Right atrium auricular region (tissue), 2 donors: ENCODE data around the gene TTC28. TPM values are rescaled to one million over a fixed set of nuclear protein-coding genes. Genes with fewer than 3 reads are reported as not detected.

Experiments
- DNase-seq: peaks from one replicate; pipeline ENCODE4 v3.0.0-alpha.2; 2019; ENCODE audit warnings: low spot score
- H3K27ac ChIP-seq, 2 donors: fragments of 200-600 bp; sonication (generic); 1 replicate in 1 of 2; 2 replicates in 1 of 2; pipeline ENCODE4 v1.5.1; 2016 to 2019
- H3K27me3 ChIP-seq, 2 donors: fragments of 200-600 bp; sonication (generic); one replicate each; pipeline versions ENCODE4 v1.5.1 to v1.6.0; 2017 to 2019
- H3K36me3 ChIP-seq: fragments of 200-600 bp; sonication (generic); one replicate; pipeline ENCODE4 v1.5.1; 2016
- H3K4me1 ChIP-seq, 2 donors: fragments of 200-600 bp; sonication (generic); one replicate each; pipeline versions ENCODE4 v1.5.1 to v1.6.0; 2017 to 2019
- H3K4me3 ChIP-seq, 2 donors: fragments of 200-600 bp; sonication (generic); 1 replicate in 1 of 2; 2 replicates in 1 of 2; pipeline ENCODE4 v1.5.1; 2017 to 2019; ENCODE audit warnings: mild to moderate bottlenecking in 1 of 2, moderate library complexity in 1 of 2
- H3K9me3 ChIP-seq, 2 donors: fragments of 200-600 bp; sonication (generic); one replicate each; pipeline ENCODE4 v1.5.1; 2019
- total RNA-seq, 2 donors: library from RNA; depleted of rRNA; stranded (reverse); fragments of >200 nt; gene quantifications; one replicate each; pipeline ENCODE4 v1.1.0, GENCODE V29; 2016
- TF ChIP-seq, protein P1 (sequence below), 2 donors: fragments of 200-600 bp; sonication (generic); IDR thresholded peaks; one replicate each; pipeline ENCODE4 v1.5.1; 2019; ENCODE audit warnings: antibody characterized with exemption in 2 of 2

Gene TTC28
- total RNA-seq, 2 donors from 2014 or later = 22.1 to 22.3 TPM

DNA sequence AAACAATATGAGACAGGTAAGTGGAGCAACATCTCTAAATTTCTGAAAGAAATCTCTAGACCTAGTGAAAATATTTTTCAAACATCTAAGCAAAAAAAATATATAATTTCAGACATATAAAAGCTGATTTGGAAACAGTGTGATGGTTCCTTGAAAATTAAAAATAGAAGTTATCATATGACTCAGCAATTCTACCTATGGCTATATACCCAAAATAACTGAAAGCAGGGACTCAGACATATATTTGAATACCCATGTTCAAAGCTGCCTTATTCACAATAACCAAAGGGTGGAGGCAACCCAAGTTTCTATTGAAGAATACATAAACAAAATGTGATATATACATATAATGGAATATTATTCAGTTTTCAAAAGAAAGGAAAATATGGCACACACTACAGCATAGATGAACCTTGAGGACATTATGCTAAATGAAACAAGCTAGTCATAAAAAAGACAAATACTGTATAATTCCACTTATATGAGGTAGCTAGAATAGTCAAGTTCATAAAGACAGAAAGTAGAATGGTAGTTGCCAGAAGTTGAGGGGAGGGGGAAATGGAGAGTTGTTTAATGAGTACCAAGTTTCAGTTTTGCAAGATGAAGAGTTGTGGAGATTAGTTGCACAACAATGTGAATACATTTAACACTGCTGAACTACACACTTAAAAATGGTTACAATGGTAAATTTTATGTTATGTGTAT, 300.4 kb downstream of the TTC28 start:
- Histone ChIP-seq H3K4me1 (peaks cover 0 to 12% of the 10 kb centered on the region in 2 donors), H3K27ac (no peak overlapping the region), H3K27me3 (no peaks in the 10 kb centered on the region), H3K9me3 (no peaks in the 10 kb centered on the region), H3K36me3 (no peaks in the 10 kb centered on the region), H3K4me3 (no peak overlapping the region)
- DNase-seq = no peak
- TF ChIP-seq, protein P1, sequence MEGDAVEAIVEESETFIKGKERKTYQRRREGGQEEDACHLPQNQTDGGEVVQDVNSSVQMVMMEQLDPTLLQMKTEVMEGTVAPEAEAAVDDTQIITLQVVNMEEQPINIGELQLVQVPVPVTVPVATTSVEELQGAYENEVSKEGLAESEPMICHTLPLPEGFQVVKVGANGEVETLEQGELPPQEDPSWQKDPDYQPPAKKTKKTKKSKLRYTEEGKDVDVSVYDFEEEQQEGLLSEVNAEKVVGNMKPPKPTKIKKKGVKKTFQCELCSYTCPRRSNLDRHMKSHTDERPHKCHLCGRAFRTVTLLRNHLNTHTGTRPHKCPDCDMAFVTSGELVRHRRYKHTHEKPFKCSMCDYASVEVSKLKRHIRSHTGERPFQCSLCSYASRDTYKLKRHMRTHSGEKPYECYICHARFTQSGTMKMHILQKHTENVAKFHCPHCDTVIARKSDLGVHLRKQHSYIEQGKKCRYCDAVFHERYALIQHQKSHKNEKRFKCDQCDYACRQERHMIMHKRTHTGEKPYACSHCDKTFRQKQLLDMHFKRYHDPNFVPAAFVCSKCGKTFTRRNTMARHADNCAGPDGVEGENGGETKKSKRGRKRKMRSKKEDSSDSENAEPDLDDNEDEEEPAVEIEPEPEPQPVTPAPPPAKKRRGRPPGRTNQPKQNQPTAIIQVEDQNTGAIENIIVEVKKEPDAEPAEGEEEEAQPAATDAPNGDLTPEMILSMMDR (IDR thresholded peaks at IDR 0.05) = no peak

DNA sequence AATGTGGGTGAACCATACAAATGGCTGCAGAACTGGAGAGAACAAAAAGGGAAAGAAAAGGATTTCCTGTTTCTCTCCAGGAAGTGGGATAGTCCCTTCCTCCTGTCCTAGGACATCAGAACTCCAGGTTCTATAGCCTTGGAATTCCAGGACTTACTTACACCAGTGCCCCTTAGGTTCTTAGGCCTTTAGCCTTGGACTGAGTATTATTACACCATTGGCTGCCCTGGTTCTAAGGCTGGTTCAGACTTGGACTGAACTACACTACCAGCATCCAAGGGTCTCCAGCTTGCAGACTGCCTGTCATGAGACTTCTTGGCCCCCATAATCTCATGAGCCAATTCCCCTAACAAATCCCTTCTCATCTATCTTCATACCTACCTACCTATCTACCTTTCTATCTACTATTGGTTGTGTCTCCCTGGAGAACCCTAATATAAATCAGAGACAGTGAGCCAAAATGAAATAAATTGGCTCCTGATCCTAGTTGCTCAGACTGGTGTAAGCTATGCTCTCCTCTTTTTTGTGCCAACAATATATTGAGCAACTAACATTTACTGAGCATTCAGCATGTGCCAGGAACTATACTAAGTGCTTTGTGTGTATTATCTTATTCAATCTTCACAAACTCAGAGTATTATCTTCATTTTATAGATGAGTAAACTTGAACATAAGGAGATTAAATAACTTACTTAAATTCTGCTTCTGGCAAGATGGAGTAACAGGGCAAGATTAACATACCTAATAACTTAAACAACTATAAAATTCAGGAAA, 303.7 kb downstream of the TTC28 start:
- Histone ChIP-seq H3K27ac (no peak overlapping the region), H3K9me3 (no peaks in the 10 kb centered on the region), H3K36me3 (no peaks in the 10 kb centered on the region), H3K4me1 (peaks cover 0 to 18% of the 10 kb centered on the region in 2 donors), H3K4me3 (no peak overlapping the region), H3K27me3 (no peaks in the 10 kb centered on the region)
- TF ChIP-seq, protein P1 (IDR thresholded peaks at IDR 0.05) = no peak
- no peak for DNase-seq

DNA sequence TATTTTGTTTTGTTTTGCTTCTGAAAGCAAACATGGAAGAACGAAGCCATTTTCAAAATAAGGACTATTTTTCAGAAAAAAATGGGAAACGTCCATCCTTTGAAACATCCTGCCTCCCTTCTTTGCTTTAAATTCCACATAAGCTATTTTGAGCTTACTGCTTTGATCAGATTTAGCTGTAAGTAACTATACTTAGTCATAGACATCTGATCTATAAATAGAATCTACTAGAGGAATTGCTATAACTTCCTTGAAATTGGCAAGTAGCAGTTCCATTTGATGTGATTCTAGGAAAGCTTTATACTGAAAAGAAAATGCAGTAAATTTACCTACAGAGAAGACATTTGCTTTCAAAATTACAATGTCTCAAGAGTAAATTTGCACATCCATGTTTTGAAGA, 305.8 kb downstream of the TTC28 start:
- H3K4me1 ChIP-seq = peaks cover 0 to 18% of the 10 kb centered on the region in 2 donors
- no peak overlapping the region for H3K27ac ChIP-seq
- no peaks in the 10 kb centered on the region for H3K27me3 ChIP-seq
- peaks cover 0 to 5% of the 10 kb centered on the region in 2 donors for H3K9me3 ChIP-seq
- TF ChIP-seq, protein P1 (IDR thresholded peaks at IDR 0.05) = no peak
- H3K4me3 ChIP-seq = no peak overlapping the region
- DNase-seq = no peak
- no peaks in the 10 kb centered on the region for H3K36me3 ChIP-seq

DNA sequence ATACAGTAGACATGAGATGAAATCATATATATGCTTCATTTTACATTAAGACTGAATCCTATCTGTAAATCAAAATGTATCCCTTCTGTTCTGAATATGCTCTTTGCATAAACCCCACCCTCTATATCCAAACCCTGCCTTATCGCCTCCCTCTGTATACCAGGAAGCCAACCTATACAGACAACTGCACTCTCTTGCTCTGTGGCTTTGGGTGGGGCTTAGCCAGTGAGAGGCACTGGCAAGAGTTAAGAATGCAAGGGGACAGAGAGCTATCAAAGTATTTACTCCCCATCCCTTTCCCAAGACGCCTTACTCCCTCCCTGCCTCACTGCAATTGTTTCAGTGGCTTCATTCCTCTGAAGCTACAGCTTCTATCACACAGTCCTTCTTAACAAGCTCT, 309.8 kb downstream of the TTC28 start:
- no peak overlapping the region for H3K27ac ChIP-seq
- peaks cover 0 to 6% of the 10 kb centered on the region in 2 donors for H3K4me1 ChIP-seq
- no peak for DNase-seq
- H3K4me3 ChIP-seq = no peak overlapping the region
- TF ChIP-seq, protein P1 (IDR thresholded peaks at IDR 0.05) = no peak
- no peaks in the 10 kb centered on the region for H3K27me3 ChIP-seq
- H3K36me3 ChIP-seq = no peaks in the 10 kb centered on the region
- H3K9me3 ChIP-seq = peaks cover 0 to 6% of the 10 kb centered on the region in 2 donors

DNA sequence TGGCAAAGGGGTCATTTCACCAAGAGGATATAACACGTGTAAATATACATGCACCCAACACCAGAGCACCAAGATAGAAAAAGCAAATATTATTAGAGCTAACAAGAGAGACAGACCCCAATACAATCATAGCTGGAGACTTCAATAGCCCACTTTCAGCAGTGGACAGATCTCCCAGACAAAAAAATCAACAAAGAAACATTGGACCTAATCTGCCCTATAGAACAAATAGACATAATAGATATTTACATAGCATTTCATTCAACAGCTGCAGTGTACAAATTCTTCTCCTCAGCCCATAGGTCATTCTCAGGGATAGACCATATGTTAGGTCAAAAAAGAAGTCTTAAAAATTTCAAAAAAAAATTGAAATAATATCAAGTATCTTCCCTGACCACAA, 312.8 kb downstream of the TTC28 start:
- Histone ChIP-seq H3K36me3 (no peaks in the 10 kb centered on the region), H3K9me3 (peaks cover 0 to 6% of the 10 kb centered on the region in 2 donors), H3K27ac (no peak overlapping the region), H3K4me1 (no peaks in the 10 kb centered on the region), H3K27me3 (no peaks in the 10 kb centered on the region), H3K4me3 (no peak overlapping the region)
- TF ChIP-seq, protein P1 (IDR thresholded peaks at IDR 0.05) = no peak
- DNase-seq = no peak
